Middle frontal gyrus (tissue), 1 donor: Measurements from ENCODE around the gene DUSP18.
"Not testable (repeated sequence)": the region's sequence is repeated elsewhere in the genome, so short reads cannot be mapped to it uniquely, and the experiment has no call there.

ENCODE experiments used
- DNase-seq: peaks from one replicate; pipeline ENCODE4 v3.0.0-alpha.2; 2015; ENCODE audit warnings: low spot score; ENCODE audit errors: extremely low spot score

DUSP18 gene

DNA sequence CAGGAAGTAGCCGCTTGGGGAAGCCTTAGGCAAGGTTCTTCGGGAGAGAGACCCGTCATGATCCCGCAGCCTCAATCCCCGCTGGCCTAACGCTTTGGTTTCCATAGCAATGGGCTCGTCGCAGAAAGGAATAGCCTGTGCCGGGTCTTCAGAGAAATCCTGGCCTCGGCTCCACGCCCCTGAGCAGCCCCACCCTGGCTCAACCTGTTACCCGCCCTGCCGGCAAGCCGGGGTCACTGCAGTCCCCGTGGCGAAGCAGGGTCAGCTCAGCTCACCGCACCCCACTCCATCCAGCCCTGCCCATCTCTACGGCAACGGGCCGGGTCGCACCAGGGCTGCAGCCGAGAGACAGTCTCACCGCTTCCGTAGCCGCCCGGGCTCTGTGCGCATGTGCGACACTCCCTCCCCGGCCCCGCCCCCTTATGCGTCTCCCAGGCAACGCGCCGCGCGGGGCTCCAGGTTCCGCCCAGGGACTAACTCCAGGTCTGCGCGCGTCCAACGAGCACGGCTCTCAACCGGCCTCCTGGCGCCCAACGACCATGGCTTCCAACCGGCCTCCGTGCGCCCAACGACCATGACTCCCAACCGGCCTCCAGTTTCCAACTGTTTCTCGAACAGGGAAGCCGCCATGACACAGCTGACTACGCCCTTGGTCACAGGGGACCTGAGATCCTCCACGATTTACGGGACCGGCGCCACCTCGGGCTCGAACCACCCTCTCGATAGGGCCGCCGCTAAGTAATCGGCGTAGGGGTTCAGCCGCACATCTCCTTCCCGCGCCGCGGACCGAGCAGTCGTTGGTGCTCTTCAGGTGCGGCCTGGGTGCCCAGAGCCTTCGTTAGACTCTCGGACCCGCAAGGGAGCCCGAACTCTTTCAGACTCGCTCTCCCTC is at the start of gene DUSP18:
Gene DUSP18, minus strand, starts transcription at position 382 of the 892 bp plus-strand sequence. CDS start 3,872 bp downstream, outside the sequence.
- peak; percentile 82 for DNase-seq

DNA sequence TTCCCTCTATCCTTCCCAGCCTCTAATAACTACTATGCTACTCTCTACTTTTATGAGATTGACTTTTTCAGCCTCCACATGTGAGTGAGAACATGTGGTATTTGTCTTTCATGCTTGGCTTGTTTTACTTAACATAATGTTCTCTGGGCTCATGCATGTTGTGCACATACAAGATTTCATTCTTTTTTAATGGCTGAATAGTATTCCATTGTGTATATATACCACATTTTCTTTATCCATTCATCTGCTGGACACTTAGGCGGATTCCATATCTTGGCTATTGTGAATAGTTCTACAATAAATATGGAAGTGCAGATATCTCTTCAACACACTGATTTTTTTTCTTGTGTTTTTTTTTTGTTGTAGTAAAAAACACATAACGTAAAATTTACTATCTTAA is 46.4 kb upstream of the DUSP18 start:
- DNase-seq = no peak

- DNase-seq = no peak
Observed at GRCh38 chr22:30712094-30712493, 44.4 kb upstream of the DUSP18 start.

DNA sequence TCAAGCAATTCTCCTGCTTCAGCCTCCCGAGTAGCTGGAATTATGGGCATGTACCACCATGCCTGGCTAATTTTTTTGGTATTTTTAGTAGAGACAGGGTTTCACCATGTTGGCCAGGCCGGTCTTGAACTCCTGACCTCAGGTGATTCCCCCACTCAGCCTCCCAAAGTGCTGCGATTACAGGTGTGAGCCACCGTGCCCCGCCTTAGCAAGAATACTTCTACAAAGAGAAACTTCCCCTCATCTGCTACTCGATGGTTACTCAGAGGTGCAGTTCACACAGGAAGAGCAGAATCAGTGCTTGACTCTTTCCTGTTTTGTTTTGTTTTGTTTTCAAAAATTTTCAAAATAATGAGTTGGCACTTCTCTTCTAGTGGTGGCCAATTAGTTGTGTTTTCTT is 42.3 kb upstream of the DUSP18 start:
- DNase-seq = not testable (repeated sequence)

DNA sequence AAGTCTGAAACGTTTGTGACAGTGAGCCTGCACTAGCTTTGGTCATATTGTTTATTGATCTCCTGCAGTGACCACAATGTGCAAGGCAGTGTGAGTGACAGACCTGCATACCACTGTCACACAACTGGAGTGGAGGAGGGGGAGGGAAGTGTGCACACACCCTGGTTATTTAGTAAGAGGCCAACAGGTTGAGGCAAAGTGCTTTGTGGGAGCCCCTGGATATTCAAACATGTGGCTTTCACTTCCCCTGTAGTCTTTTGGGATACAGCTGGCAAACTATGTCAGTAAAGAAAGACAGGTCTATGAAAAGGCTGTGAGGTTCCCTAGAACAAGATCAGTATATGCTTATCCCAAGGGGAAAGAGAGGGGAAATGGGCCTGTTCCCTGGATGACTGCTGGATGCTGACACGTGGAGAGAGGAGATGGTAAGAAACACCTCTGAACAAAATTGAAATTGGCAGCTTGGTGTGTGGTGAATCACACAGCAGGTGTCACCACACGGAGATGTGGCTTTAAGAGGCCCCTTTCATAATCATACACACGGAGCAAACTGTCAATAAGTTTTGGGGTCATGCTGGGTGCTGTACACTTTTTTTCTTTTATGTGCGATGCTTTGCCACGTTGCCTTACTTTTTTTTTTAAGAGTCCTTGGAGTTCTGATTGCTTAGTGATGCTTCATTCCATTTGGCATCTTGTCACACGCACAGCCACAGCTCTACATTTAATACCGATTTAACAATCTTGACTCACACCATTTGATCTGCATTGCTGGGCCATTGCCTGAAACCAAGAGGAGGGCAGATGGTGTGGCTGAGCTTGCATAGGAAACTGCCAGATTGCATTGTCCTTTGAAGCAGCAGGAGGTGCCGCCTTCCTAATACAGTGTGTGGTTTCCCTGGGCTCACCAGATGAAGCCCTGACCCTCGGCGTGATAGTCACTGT is 38.3 kb upstream of the DUSP18 start:
- DNase-seq = peak; percentile 47

GRCh38 chr22:30704978-30705377 is 37.3 kb upstream of the DUSP18 start:
- DNase-seq = no peak

- no peak for DNase-seq
Observed at GRCh38 chr22:30702856-30703255, 35.2 kb upstream of the DUSP18 start.

DNA sequence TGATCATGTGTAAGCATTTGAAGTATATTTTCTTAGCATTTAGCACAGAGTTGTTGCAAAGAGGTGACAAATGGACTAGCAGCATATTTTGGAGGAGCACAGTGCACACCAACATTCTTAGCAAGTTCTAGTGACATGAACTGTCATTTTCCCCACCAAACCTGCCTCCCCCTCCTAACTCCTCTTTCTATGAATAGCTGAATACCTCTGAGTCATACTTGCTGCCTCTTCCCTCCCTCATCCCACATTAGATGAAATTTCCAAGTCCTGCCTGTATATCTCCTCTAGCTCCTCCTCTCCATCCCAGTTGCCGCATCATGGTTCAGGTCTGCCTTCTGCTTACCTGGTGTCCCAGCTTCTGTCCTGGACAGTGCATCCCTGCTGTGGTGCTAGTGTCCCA is 34.2 kb upstream of the DUSP18 start:
- DNase-seq = no peak

DNA sequence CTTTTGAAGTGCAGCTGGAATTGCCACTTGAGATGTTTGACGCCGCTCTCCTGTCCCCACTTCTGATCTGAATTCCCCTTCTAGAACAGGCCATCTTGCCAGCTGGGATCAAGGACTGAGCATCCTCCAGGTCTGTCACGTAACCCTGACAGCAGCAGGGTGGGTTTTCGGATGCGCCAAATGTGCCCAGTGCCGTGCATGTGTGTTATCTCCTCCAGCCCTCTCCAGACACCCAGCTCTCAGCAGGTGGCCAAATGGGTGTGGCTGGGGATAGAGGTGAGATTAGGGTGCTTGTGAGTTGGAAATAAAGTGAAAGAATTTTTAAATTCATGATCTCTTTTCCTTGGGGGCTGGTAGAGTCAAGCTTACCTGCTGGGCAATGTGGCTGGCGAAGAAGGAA is 30.3 kb upstream of the DUSP18 start:
- no peak for DNase-seq

DNA sequence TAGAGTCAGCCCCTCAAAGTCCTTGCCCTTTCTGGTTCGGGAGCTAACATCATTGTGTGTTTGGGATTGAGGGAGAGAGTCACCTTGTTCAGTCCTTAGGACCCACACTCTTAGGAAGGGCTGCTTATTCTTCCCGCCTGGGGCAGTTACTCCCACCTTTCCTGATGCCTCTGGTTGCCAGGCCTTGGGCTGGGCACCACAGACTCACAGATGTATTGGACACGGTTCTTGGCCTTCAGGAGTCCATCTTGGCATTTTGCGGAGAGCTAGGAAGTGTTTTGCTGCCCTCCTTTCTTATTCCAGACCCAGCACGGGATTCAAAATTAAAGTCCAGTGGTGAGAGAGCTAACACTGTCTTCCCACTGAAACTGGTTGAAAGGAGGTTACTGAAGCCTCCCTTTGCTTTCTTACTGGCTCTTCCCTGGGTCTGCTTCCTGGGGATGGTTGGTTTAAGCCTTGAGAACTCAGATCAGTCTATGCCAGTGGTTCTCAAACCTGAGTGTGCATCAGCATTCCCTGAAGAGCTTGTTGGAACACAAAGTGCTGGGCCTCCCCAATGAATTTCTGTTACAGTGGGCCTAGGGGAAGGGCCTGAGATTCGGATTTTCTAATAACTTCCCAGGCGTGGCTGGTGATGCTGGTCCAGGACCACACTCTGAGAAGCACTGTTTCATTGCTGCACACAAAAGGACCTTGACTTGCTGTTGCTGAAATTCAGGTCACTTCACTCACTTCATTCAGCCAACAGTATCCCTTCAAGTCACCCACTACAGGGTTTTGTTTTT is 28.4 kb upstream of the DUSP18 start:
- DNase-seq = no peak

DNA sequence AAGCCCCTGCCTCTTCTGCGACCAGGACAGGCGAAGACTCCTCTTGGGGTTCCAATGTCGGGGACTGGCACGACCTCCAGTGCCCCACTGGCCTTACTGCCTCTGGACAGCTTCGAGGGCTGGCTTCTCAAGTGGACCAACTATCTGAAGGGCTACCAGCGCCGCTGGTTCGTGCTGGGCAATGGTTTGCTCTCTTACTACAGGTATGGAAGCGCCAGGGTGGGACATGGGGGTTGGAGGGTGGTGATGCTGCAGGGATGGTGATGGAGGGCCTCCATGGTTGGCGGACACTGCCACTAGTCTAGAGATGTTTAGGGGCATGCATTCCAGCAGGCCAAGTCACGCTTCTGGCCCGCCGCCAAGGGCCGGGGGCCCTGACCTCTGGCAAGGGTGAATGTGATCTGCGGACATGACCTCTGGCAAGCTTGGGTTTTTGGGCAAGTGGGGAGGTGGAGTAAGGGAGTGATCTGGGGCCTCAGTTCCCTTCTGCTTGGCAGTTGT is 27.7 kb upstream of the DUSP18 start:
- DNase-seq = no peak

DNA sequence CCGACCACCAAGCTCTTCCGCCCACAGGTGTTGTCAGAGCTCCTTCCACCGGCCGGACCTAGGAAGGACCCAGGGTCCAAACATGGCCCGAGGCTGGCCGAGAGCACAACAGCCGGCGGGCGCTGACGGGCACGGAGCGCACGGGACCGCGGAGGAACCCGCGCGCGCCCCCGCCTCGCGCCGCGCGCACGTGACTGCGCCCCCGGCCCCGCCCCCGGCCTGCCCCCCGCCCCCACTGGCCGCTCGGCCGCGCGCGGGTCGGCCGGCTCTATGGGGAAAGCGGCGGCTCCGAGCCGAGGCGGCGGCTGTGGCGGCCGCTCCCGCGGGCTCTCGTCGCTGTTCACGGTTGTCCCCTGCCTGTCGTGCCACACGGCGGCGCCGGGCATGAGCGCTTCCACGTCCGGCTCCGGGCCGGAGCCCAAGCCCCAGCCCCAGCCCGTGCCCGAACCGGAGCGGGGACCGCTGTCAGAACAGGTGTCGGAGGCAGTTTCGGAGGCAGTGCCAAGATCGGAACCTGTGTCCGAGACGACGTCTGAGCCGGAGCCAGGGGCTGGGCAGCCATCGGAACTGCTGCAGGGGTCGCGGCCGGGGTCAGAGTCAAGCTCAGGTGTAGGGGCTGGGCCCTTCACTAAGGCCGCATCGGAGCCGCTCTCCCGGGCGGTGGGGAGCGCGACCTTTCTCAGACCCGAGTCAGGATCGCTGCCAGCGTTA is 27.1 kb upstream of the DUSP18 start, which contains the start of gene OSBP2:
Gene OSBP2, plus strand, starts transcription at position 235 of the 711 bp plus-strand sequence. Its CDS starts 36 bp downstream, at position 271.
- no peak for DNase-seq

- peak; percentile 20 for DNase-seq
Observed at GRCh38 chr22:30694171-30694639, 26.5 kb upstream of the DUSP18 start.

GRCh38 chr22:30691204-30691603 is 23.5 kb upstream of the DUSP18 start:
- DNase-seq = no peak

DNA sequence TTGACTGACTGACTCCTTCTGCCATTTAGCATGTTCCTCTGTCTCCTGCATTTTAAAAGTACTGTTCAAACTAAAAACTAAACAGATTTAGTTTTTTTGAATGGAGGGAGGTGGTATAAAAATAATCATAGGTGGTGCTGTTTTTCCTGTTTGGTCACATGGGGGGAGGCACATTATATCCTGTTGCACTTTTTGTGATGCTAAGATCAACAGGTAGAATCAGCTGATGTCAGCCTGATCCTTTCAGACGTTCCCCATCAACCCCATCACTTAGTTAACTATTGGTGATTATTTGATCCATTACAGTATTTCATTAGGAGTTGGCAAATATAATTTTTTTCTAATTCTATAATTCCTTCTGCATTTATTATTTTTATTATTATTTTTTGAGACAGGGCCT is 21.9 kb upstream of the DUSP18 start:
- no peak for DNase-seq

- DNase-seq = no peak
Observed at GRCh38 chr22:30687358-30687757, 19.7 kb upstream of the DUSP18 start.

- DNase-seq = no peak
Observed at GRCh38 chr22:30685178-30685577, 17.5 kb upstream of the DUSP18 start.

DNA sequence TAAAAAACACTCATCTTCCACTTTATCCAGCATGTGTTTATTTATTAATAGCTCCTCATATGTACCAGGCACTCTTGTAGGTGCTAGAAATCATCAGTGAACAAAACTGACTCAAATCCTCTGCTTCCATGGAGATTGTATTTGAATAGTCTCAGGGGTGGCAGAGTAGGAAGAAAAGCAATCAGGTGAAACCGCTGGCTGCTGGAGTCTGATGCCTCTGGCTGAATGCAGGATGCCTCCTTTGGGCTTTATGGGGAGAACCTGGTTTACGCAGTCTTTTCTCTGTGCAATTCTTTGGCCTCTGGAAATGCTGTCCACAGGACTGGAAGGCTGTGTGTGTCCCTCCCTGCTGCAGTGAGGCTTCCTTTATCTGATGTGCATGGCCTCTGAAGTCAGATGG is 14.2 kb upstream of the DUSP18 start:
- DNase-seq = no peak

DNA sequence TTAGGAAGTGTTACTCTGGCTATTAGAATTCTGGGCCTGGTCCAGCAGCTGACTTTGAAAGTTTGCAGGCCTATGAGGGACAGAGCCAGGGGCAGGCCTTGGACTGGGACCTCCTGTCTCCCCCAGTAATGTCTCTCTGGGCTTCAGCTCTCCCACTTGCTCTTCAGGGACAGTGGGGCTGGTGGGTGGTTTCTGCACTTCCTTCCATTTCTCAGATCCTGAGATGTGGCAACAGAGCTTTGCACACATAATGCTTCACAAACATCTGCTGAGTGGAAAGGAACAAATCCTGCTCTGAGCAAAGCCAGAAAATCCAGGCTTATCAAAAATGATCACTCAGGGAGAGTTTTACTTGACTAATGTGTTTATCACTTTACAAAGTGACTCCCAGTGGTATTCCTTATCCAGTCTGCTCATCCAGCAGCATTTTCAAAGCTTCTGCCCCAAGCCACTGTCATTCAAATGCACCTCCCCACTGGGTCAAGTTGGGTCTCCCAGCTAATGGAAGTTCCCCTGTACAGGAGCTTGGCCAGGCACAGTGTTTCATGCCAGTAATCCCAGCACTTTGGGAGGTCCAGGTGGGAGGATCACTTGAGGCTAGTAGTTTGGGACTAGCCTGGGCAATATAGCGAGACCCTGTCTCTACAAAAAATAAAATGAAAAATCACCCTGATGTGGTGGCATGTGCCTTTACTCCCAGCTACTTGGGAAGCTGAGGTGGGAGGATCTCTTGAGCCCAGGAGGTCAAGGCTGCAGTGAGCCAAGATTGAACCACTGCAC is 13.5 kb upstream of the DUSP18 start:
- DNase-seq = no peak
